NB4 (cell line): ENCODE results near the gene MYO1A.

Experiments
- DNase-seq: peaks from one replicate; pipeline ENCODE4 v3.0.0; 2010; ENCODE audit warnings: low read depth
- H3K4me3 ChIP-seq: one replicate; pipeline ENCODE4 v1.5.1; 2011; ENCODE audit warnings: mild to moderate bottlenecking, low read depth, low read length, moderate library complexity
- CTCF ChIP-seq: IDR thresholded peaks from one replicate; pipeline ENCODE4 v1.5.1; 2012; ENCODE audit warnings: low read depth, low read length
- MAX ChIP-seq: IDR thresholded peaks from 2 replicates; pipeline ENCODE4 v1.6.1; 2011; ENCODE audit warnings: low read depth, low read length
- MYC ChIP-seq: IDR thresholded peaks from 2 replicates; pipeline ENCODE4 v1.6.1; 2011; ENCODE audit warnings: low read depth, low read length
- POLR2A ChIP-seq: IDR thresholded peaks from 2 replicates; pipeline ENCODE4 v1.6.1; 2011; ENCODE audit warnings: mild to moderate bottlenecking; ENCODE audit not compliant: insufficient read length; ENCODE audit errors: extremely low read depth

Gene MYO1A

GRCh38 chr12:57090924-57091637, 41.2 kb upstream of the MYO1A start:
- peak overlapping the region; percentile 82 for H3K4me3 ChIP-seq
- no peak for DNase-seq
- no peak for TF ChIP-seq POLR2A
- no peak for TF ChIP-seq MAX
- no peak for TF ChIP-seq MYC
- TF ChIP-seq CTCF: no peak

GRCh38 chr12:57090490-57090889, 40.6 kb upstream of the MYO1A start:
- DNase-seq: no peak
- TF ChIP-seq MAX: no peak
- no peak for TF ChIP-seq CTCF

GRCh38 chr12:57089271-57090245, 39.6 kb upstream of the MYO1A start:
- peak overlapping the region; percentile 82 for H3K4me3 ChIP-seq
- TF ChIP-seq CTCF: no peak
- TF ChIP-seq MAX: 0 out of 2 replicates have a peak, but pooled peaks have one; percentile 3
- peak; percentile 13 for TF ChIP-seq POLR2A
- TF ChIP-seq MYC: 0 out of 2 replicates have a peak, but pooled peaks have one; percentile 2
- DNase-seq: peak; percentile 93

More at GRCh38 chr12:57090490-57090889, 40.6 kb upstream of the MYO1A start:
- H3K4me3 ChIP-seq: peak overlapping the region; percentile 82

GRCh38 chr12:57088354-57089270, 38.7 kb upstream of the MYO1A start, which contains the start of gene NAB2:
Gene NAB2 (plus strand): TSS chr12:57089114. CDS start chr12:57089272, 158 bp downstream.
- peak; percentile 99 for DNase-seq
- TF ChIP-seq POLR2A (peak; percentile 73), CTCF (no peak), MAX (peak; percentile 90), MYC (peak; percentile 89)
- H3K4me3 ChIP-seq: peak within 1 kb of the TSS; percentile 82

GRCh38 chr12:57087691-57088353, 37.9 kb upstream of the MYO1A start:
- peak overlapping the region; percentile 74 for H3K4me3 ChIP-seq
- TF ChIP-seq CTCF (no peak), POLR2A (peak; percentile 60), MYC (peak; percentile 78), MAX (peak; percentile 54)
- DNase-seq: peak; percentile 98
